GM18505 (cell line): Measurements from ENCODE around the gene S1PR3.

Source experiments
- ATAC-seq: cut with Tn5 transposase; IDR thresholded peaks from one replicate; pipeline ENCODE4 v1.9.1; 2021; ENCODE audit not compliant: unreplicated experiment
- POLR2A ChIP-seq: IDR thresholded peaks from 4 replicates; pipeline ENCODE4 v1.6.1; 2011; ENCODE audit warnings: borderline replicate concordance; ENCODE audit not compliant: insufficient read depth, insufficient read length; ENCODE audit errors: extremely low read depth

Gene S1PR3

DNA sequence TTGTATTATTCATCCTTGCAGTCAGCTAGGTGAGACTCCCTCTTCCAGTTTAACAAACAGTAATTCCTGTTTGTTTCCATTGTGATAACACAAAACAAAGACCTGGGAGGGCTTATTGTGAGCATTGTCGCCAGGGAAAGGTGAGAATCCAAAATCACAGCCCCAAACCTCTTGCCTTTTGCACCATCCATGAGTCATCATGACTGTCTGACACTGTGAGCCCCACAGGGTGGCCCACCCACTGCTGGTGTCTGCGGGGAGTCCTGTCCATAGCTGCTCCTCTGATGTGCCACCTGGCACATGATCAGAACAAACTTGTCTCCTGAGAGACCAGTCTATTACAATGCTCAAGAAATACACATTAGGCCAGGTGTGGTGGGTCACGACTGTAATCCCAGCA, 33.7 kb upstream of the S1PR3 start:
- no peak for TF ChIP-seq POLR2A
- ATAC-seq, result no peak

DNA sequence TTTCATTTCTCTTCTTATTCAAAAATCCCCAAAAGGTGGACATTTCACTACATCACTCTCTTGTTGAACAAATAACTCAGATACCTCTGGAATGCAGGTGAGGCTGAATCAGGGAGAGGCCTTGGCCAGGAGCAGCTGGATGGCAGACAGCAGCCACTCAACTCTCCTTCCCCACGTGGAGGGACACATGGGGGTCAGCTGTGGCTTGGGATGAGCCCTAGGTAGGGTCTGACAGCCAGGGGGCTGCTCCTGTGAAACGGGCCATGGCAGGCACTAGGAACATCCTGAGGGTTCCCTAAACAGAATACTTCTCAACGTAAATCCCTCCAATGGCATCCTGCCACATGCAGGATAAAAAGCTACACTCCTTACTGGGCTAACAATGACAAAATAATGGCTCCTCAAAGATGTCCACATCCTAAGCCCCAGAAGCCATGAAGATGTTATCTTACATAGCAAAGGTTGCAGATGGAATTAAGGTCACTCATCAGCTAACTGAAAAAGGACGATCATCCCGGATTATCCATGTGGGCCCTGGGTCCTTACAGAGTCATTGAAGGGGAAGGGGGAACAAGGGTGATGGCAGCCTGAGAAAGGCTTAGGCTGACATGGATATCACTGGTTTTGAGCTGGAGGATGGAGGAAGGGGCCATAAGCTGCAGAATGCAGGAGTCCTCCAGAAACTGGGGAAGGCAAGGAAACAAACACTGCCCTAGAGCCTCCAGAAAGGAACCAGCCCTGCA, 31.4 kb upstream of the S1PR3 start:
- ATAC-seq, result no peak
- no peak for TF ChIP-seq POLR2A

DNA sequence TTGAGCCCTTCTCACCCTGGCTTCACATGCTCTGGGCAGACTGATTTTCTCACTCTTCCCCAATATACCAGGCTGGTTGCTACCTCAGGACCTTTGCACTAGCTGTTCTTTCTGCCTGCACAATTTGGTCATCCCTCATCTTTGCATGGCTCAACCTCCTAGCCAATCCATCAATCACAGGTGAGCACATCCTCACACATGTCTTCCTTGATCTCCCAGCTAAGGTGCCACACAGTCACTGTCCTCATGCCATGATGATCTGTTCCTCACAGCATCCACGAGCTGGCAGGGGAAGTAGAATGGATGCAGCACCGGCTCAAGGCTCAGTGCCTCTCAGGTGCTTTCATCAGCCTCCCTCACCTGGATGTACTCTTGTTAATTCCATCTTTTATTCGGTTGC, 30.6 kb upstream of the S1PR3 start:
- no peak for TF ChIP-seq POLR2A
- no peak for ATAC-seq

DNA sequence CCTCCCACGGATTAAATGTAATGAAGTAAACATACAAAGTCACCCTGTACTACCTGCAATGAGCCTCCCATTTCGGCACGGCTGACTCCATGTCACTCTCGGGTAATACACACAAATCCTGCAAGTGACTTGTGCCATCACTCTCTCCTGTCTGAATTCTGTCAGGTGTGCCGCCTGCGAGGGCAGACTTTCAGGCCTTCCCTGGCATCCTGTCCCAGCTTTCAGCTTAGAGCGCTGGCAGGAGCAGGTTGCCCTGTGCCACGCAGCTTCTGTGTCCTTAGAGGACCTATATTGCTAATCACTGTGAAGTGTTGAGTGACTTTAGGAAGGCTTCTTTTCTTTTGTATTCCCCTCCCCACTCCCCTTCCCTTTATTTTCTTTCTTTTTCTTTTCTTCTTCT, 25.8 kb upstream of the S1PR3 start:
- TF ChIP-seq POLR2A, result no peak
- ATAC-seq, result no peak

DNA sequence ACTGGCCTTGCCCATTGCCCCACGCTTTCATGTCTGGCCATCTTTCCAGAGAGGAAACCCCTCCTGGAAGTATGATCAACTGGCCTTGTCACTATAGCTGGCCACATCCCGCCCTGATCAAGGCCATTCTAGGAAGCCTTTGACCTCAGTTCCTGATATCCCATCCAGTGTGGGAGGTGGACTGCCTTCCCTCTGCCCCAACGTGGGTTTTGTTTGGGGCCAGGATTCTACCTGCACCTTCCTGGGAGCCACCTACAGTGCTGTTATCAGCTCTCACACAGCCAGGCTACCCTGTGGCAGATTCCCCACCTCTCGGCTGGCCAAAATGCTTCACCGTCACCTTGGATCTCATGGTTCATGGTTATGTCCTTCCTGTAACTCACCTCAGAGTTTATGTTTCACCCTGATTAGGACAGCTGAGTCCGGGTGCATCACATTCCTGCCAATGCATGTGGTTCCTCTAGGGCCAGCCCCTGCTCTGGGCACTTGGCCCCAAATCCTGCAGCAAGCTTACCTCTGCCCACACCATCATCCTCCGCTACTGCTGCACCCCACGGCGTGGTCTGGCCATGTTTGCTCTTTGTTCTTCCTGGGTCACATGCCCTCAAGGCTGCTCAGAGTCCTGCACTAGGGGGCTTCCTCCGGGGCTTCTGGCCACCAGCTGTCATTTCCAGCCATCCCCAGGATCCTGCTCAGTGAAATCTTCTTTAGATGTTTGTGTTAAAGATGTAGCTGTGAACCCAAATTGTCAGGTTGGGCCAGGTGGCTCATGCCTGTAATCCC, 24.2 kb upstream of the S1PR3 start:
- ATAC-seq, result no peak
- no peak for TF ChIP-seq POLR2A

DNA sequence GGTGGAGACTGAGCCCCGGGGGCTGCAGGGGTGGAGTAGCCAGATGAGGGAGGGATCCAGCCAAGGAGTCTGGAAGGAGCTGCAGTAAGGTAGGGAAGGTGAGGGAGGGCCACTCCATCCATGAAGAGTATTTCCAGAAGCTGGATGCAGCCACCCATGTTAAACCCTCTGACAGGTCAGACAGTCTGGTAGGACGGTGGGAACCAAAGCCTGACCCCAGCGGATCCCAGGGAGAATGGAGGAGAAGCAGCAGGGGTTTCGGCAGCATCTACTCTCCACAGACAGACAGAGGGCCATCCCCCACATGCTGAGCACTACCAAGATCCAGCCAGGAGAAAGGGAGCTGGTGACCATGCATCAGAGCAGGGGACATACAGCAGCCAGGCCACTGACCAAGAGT, 22.5 kb upstream of the S1PR3 start:
- TF ChIP-seq POLR2A, result no peak

DNA sequence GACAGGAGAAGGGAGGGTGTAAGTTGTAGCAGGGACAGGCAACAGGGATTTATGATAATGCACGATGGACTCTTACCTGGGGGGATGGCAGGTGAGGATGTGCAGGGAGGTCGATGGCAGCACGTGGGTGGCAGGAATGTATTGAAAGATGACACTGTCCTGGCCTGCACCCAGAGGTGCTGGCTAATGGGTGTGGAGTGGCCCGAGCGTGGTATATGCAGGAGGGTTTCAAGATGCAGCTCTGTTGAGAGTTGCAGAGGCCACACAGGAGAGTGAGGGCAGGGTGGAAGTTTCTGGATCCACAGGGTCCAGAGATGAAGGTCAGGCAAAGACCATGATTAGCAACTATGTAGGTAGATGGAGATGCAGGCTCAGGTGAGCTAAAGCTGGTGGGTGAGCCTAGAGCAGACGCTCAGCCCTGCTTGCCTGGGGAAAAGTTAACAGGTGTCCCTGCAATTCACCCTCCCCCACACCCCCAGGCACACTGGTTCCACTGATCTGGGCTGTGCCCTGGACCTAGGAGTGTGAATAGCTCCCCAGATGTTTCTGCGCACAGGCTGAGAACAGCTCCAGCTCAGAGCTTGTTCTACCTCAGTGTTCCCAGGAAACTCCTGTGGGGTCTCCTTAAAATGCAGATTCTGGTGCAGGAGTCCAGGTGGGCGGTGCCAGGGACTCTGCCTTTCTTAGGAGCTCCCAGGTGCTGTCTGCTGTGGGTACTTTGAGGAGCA, 21.5 kb upstream of the S1PR3 start:
- ATAC-seq, result no peak
- TF ChIP-seq POLR2A, result no peak

More for the DNA sequence above, 22.5 kb upstream of the S1PR3 start:
- no peak for ATAC-seq

DNA sequence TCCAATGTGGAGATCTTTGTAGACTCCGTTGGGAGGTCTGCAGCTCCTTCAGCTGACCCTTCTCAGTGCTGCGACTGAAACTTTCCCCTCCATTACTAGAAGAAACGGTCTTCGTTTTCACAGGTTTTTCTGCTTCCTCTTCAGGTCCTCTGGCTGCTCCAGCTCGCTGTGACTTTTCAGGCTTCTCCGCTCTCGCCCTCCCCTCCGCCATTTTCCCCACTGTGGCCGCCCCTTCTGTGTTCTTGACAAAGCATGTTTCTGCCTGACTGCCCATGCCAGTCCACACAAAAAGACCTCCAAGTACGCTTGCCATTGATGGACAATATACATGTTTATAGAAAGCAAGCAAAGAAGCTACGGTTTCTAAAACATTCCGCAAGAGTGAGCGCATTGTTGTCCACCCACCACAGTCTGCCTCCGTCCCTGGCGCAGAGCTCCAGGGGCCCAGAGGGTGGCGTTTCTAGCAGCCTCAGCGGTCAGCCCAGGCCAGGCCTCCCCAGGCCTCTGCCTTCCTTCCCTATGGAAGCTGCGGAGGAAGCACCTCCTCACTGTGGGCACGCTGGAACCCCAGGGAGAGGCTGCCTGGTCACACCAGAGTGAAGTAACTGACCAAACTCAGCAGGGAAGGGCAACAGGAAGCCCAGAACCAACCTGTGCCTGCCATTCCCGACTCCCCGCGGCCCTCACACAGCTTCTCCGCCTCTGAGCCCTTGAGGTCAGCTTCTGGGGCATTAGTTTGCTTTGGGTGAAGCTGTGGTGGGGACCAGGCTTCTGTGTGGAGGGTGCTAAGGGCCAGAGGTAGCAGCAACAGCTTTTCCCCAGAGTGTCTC, 19.9 kb upstream of the S1PR3 start:
- TF ChIP-seq POLR2A, result no peak
- no peak for ATAC-seq

DNA sequence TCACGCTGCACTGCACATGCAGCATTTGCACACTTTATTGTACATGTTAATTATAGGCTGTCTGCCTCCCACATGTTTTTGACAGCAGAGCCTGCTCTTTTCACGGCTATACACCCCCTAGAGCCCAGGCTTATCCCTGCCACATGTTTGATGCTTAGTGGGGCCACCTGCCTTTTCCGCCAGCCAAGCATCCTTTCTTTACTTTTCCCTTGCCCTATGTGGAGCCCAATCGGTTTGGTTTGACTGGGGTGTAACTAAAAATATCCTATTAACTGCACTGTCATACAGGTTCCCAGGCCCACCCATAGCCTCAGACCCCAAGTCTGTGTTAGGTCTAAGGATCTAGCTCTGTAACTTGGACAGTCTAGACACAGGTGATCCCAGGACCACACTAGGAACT, 18.9 kb upstream of the S1PR3 start:
- TF ChIP-seq POLR2A, result no peak
- ATAC-seq, result no peak

DNA sequence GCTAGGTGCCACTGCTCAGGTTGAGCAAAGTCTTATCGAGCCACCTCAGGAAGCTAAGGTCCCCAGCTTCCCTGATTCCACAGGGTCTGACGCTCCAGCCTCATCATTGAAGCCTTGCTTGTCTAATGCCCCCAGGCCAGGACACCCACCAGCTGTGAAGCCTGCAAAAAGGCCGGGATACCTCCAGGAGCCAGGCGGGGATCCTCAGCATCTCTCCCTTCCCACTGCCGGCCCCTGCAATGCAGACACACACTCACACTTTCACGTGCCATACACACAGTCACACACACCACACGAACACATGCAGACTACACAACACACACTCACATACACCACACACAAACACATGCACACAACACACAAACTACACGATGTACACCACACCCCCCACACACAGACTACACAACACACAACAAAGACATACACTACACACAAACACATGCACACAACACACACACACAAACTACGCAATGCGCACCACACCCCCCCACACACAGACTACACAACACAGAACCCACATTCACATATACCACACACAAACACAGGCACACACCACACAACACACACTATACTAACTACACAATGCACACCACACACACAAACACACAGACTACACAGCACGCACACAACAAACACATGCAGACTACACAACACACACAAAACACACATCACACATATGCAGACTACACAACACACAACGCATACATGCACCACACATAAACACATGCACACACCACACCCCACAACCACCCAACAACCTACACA, 17.8 kb upstream of the S1PR3 start:
- no peak for ATAC-seq
- no peak for TF ChIP-seq POLR2A

DNA sequence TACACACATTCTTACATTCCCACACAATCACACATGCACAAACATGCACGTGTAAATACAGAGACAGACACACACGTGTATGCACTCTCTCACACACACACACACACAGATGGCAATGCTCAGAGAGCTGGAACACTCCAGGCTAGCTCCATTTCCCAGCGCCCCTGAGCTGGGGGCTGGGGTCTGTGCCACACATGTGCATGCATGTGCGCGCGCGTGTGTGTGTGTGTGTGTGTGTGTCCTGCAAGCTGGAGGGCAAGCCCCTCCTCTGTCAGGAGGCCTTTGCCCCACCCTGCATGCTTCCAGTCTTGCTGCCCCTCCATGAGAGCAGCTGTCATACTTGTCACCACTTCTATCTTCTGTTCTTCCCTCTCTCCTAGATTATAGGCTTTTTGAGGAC, 16.6 kb upstream of the S1PR3 start:
- no peak for TF ChIP-seq POLR2A
- ATAC-seq, result no peak
